Testis (tissue), 5 donors: ENCODE measurements around the gene FAM20A. TPM values are rescaled to one million over a fixed set of nuclear protein-coding genes. Genes with fewer than 3 reads are reported as not detected.
A peak's percentile ranks its signal among the peaks of the same experiment; 100 is the strongest.

Experiments
- DNase-seq: peaks from one replicate; pipeline ENCODE4 v3.0.0-alpha.2; 2019
- H3K27ac ChIP-seq, 2 donors: fragments of 200-600 bp; sonication (generic); one replicate each; pipeline ENCODE4 v1.5.1; 2019
- H3K27me3 ChIP-seq: fragments of 200-600 bp; sonication (generic); one replicate; pipeline ENCODE4 v1.5.1; 2019
- H3K36me3 ChIP-seq: fragments of 200-600 bp; sonication (generic); one replicate; pipeline ENCODE4 v1.5.1; 2017; ENCODE audit warnings: low read depth; ENCODE audit errors: missing control alignments
- H3K4me1 ChIP-seq: fragments of 200-600 bp; sonication (generic); one replicate; pipeline ENCODE4 v1.5.1; 2019
- H3K4me3 ChIP-seq, 2 donors: fragments of 200-600 bp; sonication (generic); one replicate each; pipeline ENCODE4 v1.5.1; 2017 to 2019
- H3K9me3 ChIP-seq: fragments of 200-600 bp; sonication (generic); one replicate; pipeline ENCODE4 v1.5.1; 2017
- CTCF ChIP-seq, 3 experiments: fragments of 450-650 bp in 2 of 3; fragments of 200-600 bp in 1 of 3; sonication (generic) in 1 of 3; IDR thresholded peaks; one replicate each; pipeline ENCODE4 v1.5.1; 2016 to 2019; ENCODE audit warnings: antibody characterized with exemption in 3 of 3, mild to moderate bottlenecking in 2 of 3, moderate library complexity in 1 of 3
- POLR2A ChIP-seq: fragments of 450-650 bp; IDR thresholded peaks from one replicate; pipeline ENCODE4 v1.6.1; 2017; ENCODE audit warnings: antibody characterized with exemption, mild to moderate bottlenecking, moderate library complexity
- WGBS, 2 donors: methylation state at CpG; one replicate each; pipeline ENCODE4 v1.1.5; 2018; 5-methylcytosine and 5-hydroxymethylcytosine counted together
- intact Hi-C: fragments of 100-400 bp; cut with DNase I; formaldehyde crosslinking; loops from one replicate; pipeline ENCODE4 v1.15.1; 2023; ENCODE audit warnings: low total_unique reads
- long read RNA-seq, 2 donors: transcript quantifications; one replicate each; lab custom pipeline, GENCODE V29; 2026
- polyA plus RNA-seq: library from polyadenylated mRNA; stranded (reverse); fragments of 350-450 nt; fragmentation: Illumina TruSeq; extraction: RNeasy Lipid Tissue Mini Kit (QIAGEN cat#74804); gene quantifications from one replicate; pipeline ENCODE4 v1.2.3, GENCODE V29; 2014; ENCODE audit warnings: low read depth, low replicate concordance; ENCODE audit not compliant: insufficient read depth
- total RNA-seq, 2 donors: library from RNA; depleted of rRNA; stranded (reverse); fragments of >200 nt; gene quantifications; one replicate each; pipeline ENCODE4 v1.2.3, GENCODE V29; 2016

FAM20A gene
- total RNA-seq (10 to 100 TPM; 93.4 to 96.0 TPM), polyA plus RNA-seq (70.5 TPM)
- long read RNA-seq, donor 1, partial matches to known transcripts: 0 of 1 reads
- long read RNA-seq, donor 1, other reads (novel, unspliced or antisense): 0 of 1 reads
- long read RNA-seq, donor 2, partial matches to known transcripts: 0 of 2 reads
- long read RNA-seq, donor 2, other reads (novel, unspliced or antisense): 0 of 2 reads

- WGBS, 2 donors: 2 to 11% methylated on average over 13 to 57 of the region's 69 CpGs
- intact Hi-C loops: no loop called here
- Histone ChIP-seq H3K4me3 (peak within 1 kb of the TSS; percentile 82 to 93), H3K4me1 (peaks cover 34% of the 10 kb centered on the region), H3K27me3 (no peaks in the 10 kb centered on the region), H3K36me3 (no peaks in the 10 kb centered on the region), H3K27ac (peak within 1 kb of the TSS; percentile 84 to 96), H3K9me3 (no peaks in the 10 kb centered on the region)
- TF ChIP-seq POLR2A (no peak), CTCF (IDR thresholded peaks at IDR 0.05) (no peak)
- peak; percentile 82 for DNase-seq
These were observed at the start of gene FAM20A for GRCh38 chr17:68600931-68601564. TSS of gene FAM20A (minus strand) at chr17:68601367. CDS start at chr17:68600666, 701 bp downstream.

- Histone ChIP-seq H3K4me1 (no peaks in the 10 kb centered on the region), H3K9me3 (no peaks in the 10 kb centered on the region), H3K27ac (no peak overlapping the region), H3K27me3 (no peaks in the 10 kb centered on the region), H3K4me3 (no peak overlapping the region), H3K36me3 (no peaks in the 10 kb centered on the region)
- DNase-seq: no peak
- intact Hi-C loops: no loop called here
- WGBS, 2 donors: 88 to 89% methylated on average over 3 of the region's 3 CpGs
- no peak for TF ChIP-seq CTCF (IDR thresholded peaks at IDR 0.05)
- TF ChIP-seq POLR2A: no peak
These were observed 48.2 kb upstream of the FAM20A start for GRCh38 chr17:68649324-68649723.

- Histone ChIP-seq H3K36me3 (no peaks in the 10 kb centered on the region), H3K9me3 (no peaks in the 10 kb centered on the region), H3K4me3 (no peak overlapping the region), H3K27ac (no peak overlapping the region), H3K27me3 (no peaks in the 10 kb centered on the region), H3K4me1 (no peaks in the 10 kb centered on the region)
- TF ChIP-seq POLR2A: no peak
- no peak for TF ChIP-seq CTCF (IDR thresholded peaks at IDR 0.05)
- intact Hi-C loops: no loop called here
- WGBS, 2 donors: 90 to 93% methylated on average over 10 to 11 of the region's 11 CpGs
- DNase-seq: no peak
These were observed 45.7 kb upstream of the FAM20A start for GRCh38 chr17:68646626-68647526.

- H3K9me3 ChIP-seq: no peaks in the 10 kb centered on the region
- H3K27me3 ChIP-seq: no peaks in the 10 kb centered on the region
- DNase-seq: no peak
- H3K4me1 ChIP-seq: peaks cover 4% of the 10 kb centered on the region
- TF ChIP-seq CTCF (IDR thresholded peaks at IDR 0.05) (no peak), POLR2A (no peak)
- no peak overlapping the region for H3K4me3 ChIP-seq
- no peak overlapping the region for H3K27ac ChIP-seq
- H3K36me3 ChIP-seq: no peaks in the 10 kb centered on the region
- WGBS, 2 donors: 71 to 75% methylated on average over 4 of the region's 4 CpGs
- intact Hi-C loops: no loop called here
These were observed 40.9 kb upstream of the FAM20A start for GRCh38 chr17:68642118-68642412.
